HG03457 (cell line): ENCODE data around the gene MPRIP.

Experiments
- ATAC-seq: cut with Tn5 transposase; IDR thresholded peaks from one replicate; pipeline ENCODE4 v1.9.1; 2021; ENCODE audit warnings: moderate number of reproducible peaks; ENCODE audit not compliant: unreplicated experiment

Gene MPRIP

DNA sequence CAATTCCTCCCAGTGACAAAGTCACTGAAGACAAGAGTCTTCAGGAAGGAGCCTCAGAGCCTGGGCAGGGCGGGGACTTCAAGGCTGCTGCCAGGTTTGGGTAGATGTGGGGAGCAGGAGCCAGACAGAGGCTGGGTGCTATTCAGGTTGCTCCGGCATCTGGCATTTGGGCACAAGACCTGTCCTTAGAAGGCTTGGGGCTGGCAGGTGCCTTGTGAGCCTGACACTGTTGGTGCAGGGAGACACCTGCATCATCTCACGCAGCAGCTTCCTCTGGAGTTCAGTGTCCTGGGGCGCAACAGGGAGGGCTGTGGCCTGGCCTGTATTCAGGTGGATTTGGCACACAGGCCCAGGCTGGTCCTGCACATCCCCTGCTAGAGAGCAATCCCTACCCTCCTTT is 65.0 kb downstream of the MPRIP start:
- ATAC-seq: no peak

DNA sequence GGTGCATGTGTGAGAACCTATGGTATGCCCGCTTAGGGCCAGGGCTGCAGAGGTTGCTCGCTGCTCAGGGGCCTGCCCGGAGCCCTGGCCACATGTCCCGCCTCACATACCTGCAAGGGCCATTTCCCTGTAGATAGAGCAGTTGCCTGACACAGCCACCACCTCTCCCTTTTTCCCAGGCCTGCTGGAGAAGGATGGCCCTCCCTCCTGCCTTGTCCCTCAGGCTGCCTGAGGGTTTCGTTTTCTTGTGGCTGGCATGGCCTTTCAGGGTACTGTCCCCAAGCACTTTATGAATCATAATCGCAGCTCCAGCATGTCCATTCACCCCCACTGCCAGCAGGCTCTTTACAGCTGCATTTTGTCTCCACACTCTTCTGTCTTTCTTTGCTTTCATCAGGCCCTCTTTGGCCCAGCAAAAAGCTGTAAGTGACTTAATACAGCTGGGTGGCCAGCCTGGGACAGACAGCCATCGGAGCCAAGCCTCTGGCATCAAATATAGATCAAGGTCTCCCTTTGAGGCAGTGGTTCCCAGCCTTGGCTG is 65.7 kb downstream of the MPRIP start:
- ATAC-seq: no peak

DNA sequence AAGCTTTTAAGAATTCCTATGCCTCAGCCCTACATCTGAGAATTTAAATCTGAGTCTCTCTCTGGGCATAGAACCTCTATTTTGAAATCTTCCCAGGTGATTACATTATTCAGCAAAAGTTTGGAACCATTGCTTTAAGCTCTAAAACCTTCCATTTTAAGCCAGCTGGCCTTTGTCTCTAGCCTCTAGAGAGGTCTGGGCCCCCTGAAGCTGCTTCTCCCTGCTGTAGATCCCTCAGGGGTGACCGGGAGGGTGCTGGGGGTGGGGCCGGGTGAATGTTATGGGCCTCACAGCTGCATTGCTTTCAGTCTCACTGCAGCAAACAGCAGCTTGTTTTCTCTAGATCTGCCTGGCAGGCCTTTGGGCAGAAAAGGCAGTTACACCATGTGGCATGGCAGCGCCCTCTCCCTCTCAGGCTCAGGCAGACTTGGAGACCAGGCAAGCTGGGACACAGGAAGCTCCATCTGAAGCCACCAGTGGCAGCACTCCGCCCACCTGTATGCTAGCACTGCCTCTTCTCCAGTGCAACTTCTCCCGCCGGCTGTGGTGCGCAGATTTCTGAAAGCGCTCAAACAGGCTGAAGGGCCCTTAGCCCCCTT is 66.3 kb downstream of the MPRIP start:
- no peak for ATAC-seq

DNA sequence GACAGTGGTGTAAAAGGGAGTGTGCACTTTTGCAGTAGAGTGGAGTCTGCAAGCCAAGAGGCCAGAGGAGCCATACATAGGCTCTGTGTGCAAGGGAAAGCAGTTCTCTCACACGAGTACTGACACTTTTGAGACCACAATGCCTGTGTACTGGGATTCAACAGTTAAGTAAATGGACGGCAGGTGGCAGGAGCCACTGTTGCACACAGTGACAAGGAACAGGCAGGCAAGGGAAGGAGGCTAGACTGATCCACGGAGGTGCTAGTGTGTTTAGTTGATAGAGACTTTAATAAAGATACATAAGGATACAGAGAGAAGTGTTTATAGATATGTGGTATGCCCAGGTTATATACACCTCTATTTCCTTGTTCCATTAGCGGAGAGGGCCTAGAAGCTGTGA is 67.0 kb downstream of the MPRIP start:
- no peak for ATAC-seq

DNA sequence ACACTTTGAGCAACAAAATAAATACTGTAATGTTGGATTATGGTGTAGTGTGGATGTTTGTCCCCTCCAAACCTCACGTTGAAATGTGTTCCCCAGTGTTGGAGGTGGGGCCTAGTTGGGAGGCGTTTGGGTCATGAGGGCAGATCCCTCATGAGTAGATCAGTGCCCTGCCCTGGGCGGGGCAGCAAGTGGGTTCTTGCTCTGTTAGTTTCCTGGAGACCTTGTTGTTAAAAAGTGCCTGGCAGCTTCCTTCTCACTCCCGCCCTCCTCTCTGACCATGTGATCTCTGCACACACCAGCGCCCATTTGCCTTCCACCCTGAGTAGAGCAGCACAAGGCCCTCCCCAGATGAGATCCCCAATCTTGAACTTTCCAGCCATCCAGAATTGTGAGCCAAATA is 67.7 kb downstream of the MPRIP start:
- ATAC-seq: no peak

GRCh38 chr17:17110520-17110919 is 68.3 kb downstream of the MPRIP start:
- ATAC-seq: no peak

DNA sequence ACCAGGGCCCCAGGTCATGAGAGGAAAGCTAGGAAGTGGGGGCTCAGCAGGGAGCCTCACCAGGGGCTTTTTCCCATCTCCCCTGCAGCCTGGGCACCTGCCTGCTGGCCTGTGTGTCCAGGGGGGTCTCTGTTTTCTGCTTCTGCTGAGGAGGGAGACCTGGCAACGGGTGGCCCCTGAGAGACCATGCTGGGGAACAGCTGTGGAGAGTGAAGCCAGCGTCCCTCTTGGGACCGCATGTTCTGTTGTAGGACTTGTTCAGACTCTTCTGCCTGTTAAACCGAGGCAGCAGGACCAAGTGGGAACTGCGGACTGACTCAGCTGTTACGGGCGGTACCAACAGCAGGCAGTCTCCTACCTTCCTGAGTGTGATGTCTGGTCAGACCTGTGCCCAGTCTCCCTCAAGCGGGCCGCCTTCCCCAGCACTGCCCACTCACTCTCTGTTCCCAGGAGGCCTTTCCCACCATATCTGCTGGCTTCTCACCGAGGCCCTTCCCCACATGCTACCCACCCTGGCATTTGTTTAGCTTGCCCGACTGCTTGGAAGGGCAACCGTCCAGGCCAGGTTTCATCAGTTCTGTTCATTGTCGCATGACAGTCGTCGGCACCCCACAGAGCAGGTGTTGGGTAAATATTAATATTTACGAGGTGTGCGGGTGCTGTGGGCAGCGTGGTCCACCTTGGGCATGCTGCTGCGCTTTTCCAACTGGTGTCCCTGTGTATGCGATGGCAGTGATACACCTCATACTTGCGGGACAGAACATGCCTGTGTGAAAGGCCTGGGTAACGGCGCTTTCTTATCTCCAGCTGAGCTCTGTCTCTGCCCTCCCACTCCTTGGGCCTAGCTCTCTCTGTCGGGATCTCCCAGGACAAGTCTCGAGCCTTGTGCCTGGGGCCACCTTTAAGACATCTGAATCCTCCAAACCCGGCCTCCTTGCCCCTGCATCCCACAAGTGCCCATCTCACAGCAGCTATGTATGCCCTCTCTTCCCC is 69.4 kb downstream of the MPRIP start:
- no peak for ATAC-seq

- ATAC-seq: no peak
Observed at GRCh38 chr17:17112628-17113200, 70.5 kb downstream of the MPRIP start.

DNA sequence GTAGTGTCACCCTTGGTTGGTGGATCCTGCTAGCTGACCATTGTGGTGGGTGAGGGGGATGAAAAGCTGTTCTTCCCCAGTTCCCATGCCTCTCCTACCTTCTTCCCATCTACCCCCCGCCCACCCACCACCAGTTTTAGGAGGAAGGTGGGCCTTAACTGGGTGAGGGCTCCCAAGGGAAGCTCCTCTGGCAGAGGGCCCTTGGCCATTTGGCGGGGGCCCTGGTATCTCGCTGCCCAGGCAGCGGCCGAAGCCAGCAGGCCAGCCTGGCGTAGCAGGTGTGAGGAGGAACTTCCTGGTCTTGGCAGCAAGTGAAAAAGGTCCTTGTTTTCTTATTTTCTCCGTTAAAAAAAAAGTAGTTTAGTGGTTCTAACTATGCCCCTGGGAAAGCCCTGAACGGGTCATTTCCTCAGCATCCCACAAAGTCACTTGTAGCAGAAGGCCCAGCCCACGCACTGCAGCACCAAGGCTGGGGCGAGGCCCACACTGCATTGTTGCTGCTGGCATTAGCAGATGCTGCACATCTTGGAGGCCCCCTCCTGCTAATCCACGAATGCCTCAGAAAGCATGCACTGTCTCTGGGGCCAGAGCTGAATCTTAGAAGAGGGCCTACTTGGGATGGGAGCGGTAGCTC is 72.5 kb downstream of the MPRIP start:
- ATAC-seq: no peak

DNA sequence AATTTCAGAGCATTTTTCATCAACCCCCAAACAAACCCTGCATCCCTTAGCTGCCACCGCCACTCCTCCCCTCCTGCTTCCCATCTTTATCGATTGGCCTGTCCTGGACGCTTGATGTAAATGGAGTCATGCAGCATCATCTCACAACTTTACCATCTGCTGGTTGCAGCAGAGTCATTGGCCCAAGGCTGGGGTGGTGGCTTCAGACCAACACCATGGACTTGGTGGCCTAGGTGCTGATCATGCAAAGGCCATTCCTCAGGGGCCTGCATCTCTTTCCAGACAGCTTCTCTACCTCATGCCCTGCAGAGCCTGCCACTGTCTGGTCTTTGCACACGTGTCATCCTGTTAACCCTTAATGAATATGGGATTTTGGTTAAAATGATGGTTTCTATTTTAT is 73.4 kb downstream of the MPRIP start:
- ATAC-seq: no peak

DNA sequence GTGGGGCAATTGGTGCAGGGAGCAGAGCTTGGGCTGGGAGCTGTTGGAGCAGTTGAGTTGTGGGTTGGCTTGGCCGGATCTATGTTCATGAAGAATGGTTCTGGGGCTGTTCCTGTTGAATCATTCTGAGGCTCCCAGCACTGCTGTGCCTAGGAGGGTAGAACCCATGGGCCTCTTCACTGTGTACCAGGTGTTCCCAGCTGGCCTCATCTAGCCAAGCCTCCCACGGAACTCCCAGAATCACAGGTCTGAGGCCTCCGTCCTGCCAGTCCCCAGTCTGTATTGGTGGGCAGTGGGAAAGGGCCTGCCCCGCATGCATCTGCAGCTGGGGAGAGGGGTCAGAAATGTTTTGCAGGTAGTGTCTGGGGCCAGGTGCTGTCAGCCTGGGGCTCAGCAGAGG is 74.1 kb downstream of the MPRIP start:
- no peak for ATAC-seq

DNA sequence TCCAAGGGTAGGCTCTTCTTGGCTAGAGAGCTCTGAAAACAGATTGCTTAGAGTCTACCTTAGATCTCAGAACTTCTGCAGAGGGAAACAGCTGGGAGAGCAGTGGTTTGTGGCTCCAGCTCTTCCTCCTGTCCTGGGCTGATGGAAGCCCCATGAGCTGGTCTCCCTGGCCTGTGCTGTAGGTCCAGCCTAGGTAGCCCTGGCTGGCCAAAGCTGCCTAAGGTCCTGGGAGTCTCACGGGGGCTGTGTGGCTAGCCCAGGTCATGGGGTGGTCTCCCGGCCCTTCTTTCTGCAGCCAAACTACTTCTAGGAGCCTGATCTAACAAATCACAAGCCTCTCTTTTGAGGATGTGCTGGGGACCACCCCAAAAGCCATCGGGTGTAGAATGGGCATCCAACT is 75.7 kb downstream of the MPRIP start:
- no peak for ATAC-seq

- ATAC-seq: no peak
Observed at GRCh38 chr17:17118399-17118798, 76.1 kb downstream of the MPRIP start.

DNA sequence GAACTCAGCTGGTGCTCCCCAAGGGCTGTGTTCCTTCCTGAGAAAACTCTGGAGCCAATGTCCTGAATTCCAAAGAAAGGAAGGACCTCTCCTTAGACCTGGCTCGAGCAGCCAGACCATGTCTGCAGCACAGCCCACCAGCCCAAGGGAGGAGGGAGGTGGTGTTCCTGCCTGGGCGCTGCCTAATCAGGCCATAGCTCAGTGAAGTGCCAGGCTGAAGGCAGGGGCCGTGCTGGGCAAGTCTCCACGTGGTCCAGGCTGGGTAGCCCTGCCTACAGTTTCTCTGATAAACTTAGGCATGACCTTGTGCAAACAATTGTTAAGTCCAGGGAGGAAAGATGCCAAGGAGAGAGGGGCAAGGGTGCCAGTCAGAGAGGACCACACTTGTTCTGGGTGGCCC is 76.8 kb downstream of the MPRIP start:
- ATAC-seq: no peak

DNA sequence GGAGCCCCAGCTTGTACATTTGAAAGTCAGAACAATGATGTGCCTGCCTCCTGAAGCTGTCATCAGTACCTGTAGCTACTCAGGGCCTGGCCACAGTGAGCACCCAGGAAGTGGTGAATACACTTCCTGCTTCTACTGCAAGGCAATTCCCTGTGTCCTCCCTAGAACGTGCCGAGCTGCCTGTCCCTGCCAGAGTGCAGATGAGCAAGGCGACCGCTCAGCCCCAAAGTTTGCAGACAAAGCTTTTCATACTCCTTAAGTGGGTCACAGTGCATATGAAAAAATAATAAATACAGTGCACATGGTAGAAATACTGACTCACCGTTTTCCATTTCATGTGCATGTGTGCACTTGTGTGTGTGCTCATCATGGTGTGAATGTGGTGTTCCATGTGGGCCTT is 77.3 kb downstream of the MPRIP start:
- ATAC-seq: no peak

DNA sequence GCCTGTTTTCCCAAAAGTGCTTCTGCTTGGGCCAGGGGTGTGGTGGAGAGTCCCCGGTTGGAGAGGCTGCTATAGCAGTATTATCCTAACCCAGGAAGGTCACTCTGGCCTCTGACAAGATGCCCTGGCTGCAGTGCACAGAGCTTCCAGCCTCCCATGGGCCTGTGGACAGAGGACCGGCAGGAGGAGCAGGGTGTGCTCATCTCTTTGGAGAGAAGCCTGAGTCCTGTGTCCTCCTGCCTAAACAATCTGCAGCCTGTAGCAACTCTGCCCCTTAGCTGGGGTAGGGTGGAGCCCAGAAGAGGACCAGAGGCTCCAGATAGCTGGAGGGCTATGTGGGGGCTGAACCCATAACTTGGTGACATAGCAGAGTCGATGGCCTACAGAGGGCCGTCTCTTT is 78.0 kb downstream of the MPRIP start:
- ATAC-seq: no peak

GRCh38 chr17:17120701-17121100 is 78.4 kb downstream of the MPRIP start:
- ATAC-seq: no peak

- no peak for ATAC-seq
Observed at GRCh38 chr17:17121162-17121561, 78.9 kb downstream of the MPRIP start.

GRCh38 chr17:17122781-17123483 is 80.7 kb downstream of the MPRIP start:
- ATAC-seq: no peak

DNA sequence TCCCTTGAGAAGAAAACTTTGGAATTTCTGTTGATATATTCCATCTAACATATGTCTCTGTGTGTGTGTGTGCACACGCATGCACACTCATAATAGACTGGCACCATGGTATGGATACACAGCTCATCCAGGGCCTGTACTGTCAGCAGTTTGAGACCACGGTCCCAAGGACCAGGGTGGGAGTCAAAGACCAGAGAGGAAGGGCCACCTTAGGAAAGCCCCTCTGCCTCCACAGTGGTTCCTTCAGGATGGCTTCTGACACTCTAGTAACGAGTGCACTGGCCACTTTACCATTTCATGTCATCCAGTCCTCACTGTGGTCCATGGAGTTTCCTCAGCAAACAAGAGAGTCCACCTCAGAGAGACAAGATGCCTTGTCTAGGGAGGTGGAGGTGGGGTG is 82.1 kb downstream of the MPRIP start:
- no peak for ATAC-seq
